Measurements from ENCODE around the gene HDAC1.

HDAC1 gene

GRCh38 chr1:32346532-32347157, 54.8 kb downstream of the HDAC1 start:
- Histone ChIP-seq H3K27me3 (ENCODE audit: insufficient read depth, low read length, poor library complexity) (no peaks in the 10 kb centered on the region), H3K9ac (ENCODE audit: low read depth, low read length) (no peak overlapping the region), H3K4me3 (ENCODE audit: low read depth in 1 of 2, low read length in 2 of 2) (no peak overlapping the region), H3K4me2 (ENCODE audit: insufficient read depth, low read length) (no peak overlapping the region), H3K9me3 (ENCODE audit: insufficient read depth, low read length, severe bottlenecking) (no peaks in the 10 kb centered on the region), H4K20me1 (ENCODE audit: insufficient read depth, low read length) (no peaks in the 10 kb centered on the region), H2AFZ (ENCODE audit: low read depth, low read length) (no peak overlapping the region), H3K36me3 (ENCODE audit: insufficient read depth, low read length) (no peaks in the 10 kb centered on the region), H3K4me1 (ENCODE audit: insufficient read depth, low read length) (peaks cover 12% of the 10 kb centered on the region), H3K79me2 (ENCODE audit: insufficient read depth, low read length) (peaks cover 4% of the 10 kb centered on the region), H3K27ac (ENCODE audit: low read length) (no peak overlapping the region)
- ATAC-seq (ENCODE audit: insufficient read depth, low read depth) (no peak), DNase-seq (no peak)
- TF ChIP-seq EZH2 (IDR thresholded peaks at IDR 0.05; ENCODE audit: borderline replicate concordance, low read depth, low read length, severe bottlenecking) (no peak), CTCF (IDR thresholded peaks at IDR 0.05; ENCODE audit: borderline replicate concordance, extremely low read depth, low read length, poor library complexity, severe bottlenecking) (no peak)

GRCh38 chr1:32349211-32349708, 57.4 kb downstream of the HDAC1 start:
- no peak for TF ChIP-seq CTCF (IDR thresholded peaks at IDR 0.05; ENCODE audit: borderline replicate concordance, extremely low read depth, low read length, poor library complexity, severe bottlenecking)
- no peak for TF ChIP-seq EZH2 (IDR thresholded peaks at IDR 0.05; ENCODE audit: borderline replicate concordance, low read depth, low read length, severe bottlenecking)
- ATAC-seq (ENCODE audit: insufficient read depth, low read depth) (no peak), DNase-seq (no peak)
- no peaks in the 10 kb centered on the region for H3K36me3 ChIP-seq (ENCODE audit: insufficient read depth, low read length)
- H3K4me2 ChIP-seq (ENCODE audit: insufficient read depth, low read length) = no peak overlapping the region
- peaks cover 20% of the 10 kb centered on the region for H3K4me1 ChIP-seq (ENCODE audit: insufficient read depth, low read length)
- no peaks in the 10 kb centered on the region for H4K20me1 ChIP-seq (ENCODE audit: insufficient read depth, low read length)
- H3K79me2 ChIP-seq (ENCODE audit: insufficient read depth, low read length) = peaks cover 4% of the 10 kb centered on the region
- H3K9me3 ChIP-seq (ENCODE audit: insufficient read depth, low read length, severe bottlenecking) = no peaks in the 10 kb centered on the region
- H3K27ac ChIP-seq (ENCODE audit: low read length) = no peak overlapping the region
- H2AFZ ChIP-seq (ENCODE audit: low read depth, low read length) = no peak overlapping the region
- H3K27me3 ChIP-seq (ENCODE audit: insufficient read depth, low read length, poor library complexity) = no peaks in the 10 kb centered on the region
- H3K4me3 ChIP-seq (ENCODE audit: low read depth in 1 of 2, low read length in 2 of 2) = no peak overlapping the region
- H3K9ac ChIP-seq (ENCODE audit: low read depth, low read length) = no peak overlapping the region

- ATAC-seq (ENCODE audit: insufficient read depth, low read depth) = peak; percentile 72
- Histone ChIP-seq H3K27ac (ENCODE audit: low read length) (peak overlapping the region; percentile 90), H3K27me3 (ENCODE audit: insufficient read depth, low read length, poor library complexity) (no peaks in the 10 kb centered on the region), H3K36me3 (ENCODE audit: insufficient read depth, low read length) (no peaks in the 10 kb centered on the region), H3K4me1 (ENCODE audit: insufficient read depth, low read length) (peaks cover 20% of the 10 kb centered on the region), H3K4me3 (ENCODE audit: low read depth in 1 of 2, low read length in 2 of 2) (peak overlapping the region; percentile 29 to 63; a peak in 3 of 4 replicates), H4K20me1 (ENCODE audit: insufficient read depth, low read length) (no peaks in the 10 kb centered on the region), H3K9ac (ENCODE audit: low read depth, low read length) (peak overlapping the region; percentile 91), H2AFZ (ENCODE audit: low read depth, low read length) (peak overlapping the region; percentile 80), H3K9me3 (ENCODE audit: insufficient read depth, low read length, severe bottlenecking) (no peaks in the 10 kb centered on the region), H3K4me2 (ENCODE audit: insufficient read depth, low read length) (peak overlapping the region; percentile 95), H3K79me2 (ENCODE audit: insufficient read depth, low read length) (peaks cover 4% of the 10 kb centered on the region)
- DNase-seq = no peak
- TF ChIP-seq EZH2 (IDR thresholded peaks at IDR 0.05; ENCODE audit: borderline replicate concordance, low read depth, low read length, severe bottlenecking) (no peak), CTCF (IDR thresholded peaks at IDR 0.05; ENCODE audit: borderline replicate concordance, extremely low read depth, low read length, poor library complexity, severe bottlenecking) (peak; percentile 67)
Measured at GRCh38 chr1:32350785-32351398, 59.0 kb downstream of the HDAC1 start.

Data from DND-41 (cell line).